Activated CD4-positive, CD25-positive, alpha-beta regulatory T cell treated with anti-CD3 and anti-CD28 coated beads, Interleukin-2, amount 50 U/mL, for 72 hours (primary cell): ENCODE results near the gene XRCC3.

ENCODE experiments used
- DNase-seq: peaks from one replicate; pipeline ENCODE4 v3.0.0; 2021

XRCC3 gene

GRCh38 chr14:103715052-103716000 is at the start of gene XRCC3, which contains the start of gene ZFYVE21:
Gene XRCC3, minus strand, starts transcription at chr14:103715451. Its CDS starts 4,364 bp downstream, at chr14:103711087.
Gene ZFYVE21, plus strand, starts transcription at chr14:103715810. Its CDS starts 32 bp downstream, at chr14:103715842.
- DNase-seq, result peak; percentile 100

- no peak for DNase-seq
Observed at GRCh38 chr14:103763730-103764488, 48.7 kb upstream of the XRCC3 start.

- DNase-seq, result no peak
Observed at GRCh38 chr14:103762541-103762940, 47.3 kb upstream of the XRCC3 start.

- no peak for DNase-seq
Observed at GRCh38 chr14:103762036-103762435, 46.8 kb upstream of the XRCC3 start.

- DNase-seq, result no peak
Observed at GRCh38 chr14:103758059-103758776, 43.0 kb upstream of the XRCC3 start.

GRCh38 chr14:103755060-103755459 is 39.8 kb upstream of the XRCC3 start:
- no peak for DNase-seq

- DNase-seq, result no peak
Observed at GRCh38 chr14:103753774-103754173, 38.5 kb upstream of the XRCC3 start.

- no peak for DNase-seq
Observed at GRCh38 chr14:103749860-103750259, 34.6 kb upstream of the XRCC3 start.

GRCh38 chr14:103749452-103749851 is 34.2 kb upstream of the XRCC3 start:
- DNase-seq, result no peak

GRCh38 chr14:103748534-103748857 is 33.2 kb upstream of the XRCC3 start:
- DNase-seq, result no peak

GRCh38 chr14:103746701-103747100 is 31.4 kb upstream of the XRCC3 start:
- no peak for DNase-seq

- no peak for DNase-seq
Observed at GRCh38 chr14:103745424-103745823, 30.2 kb upstream of the XRCC3 start.

GRCh38 chr14:103744621-103745395 is 29.6 kb upstream of the XRCC3 start:
- DNase-seq, result no peak

- DNase-seq, result no peak
Observed at GRCh38 chr14:103743691-103744090, 28.4 kb upstream of the XRCC3 start.

GRCh38 chr14:103742499-103743255 is 27.4 kb upstream of the XRCC3 start:
- no peak for DNase-seq

- no peak for DNase-seq
Observed at GRCh38 chr14:103741876-103742275, 26.6 kb upstream of the XRCC3 start.

GRCh38 chr14:103740991-103741689 is 25.9 kb upstream of the XRCC3 start:
- DNase-seq, result no peak

- DNase-seq, result no peak
Observed at GRCh38 chr14:103739793-103740501, 24.7 kb upstream of the XRCC3 start.

- no peak for DNase-seq
Observed at GRCh38 chr14:103739466-103739792, 24.2 kb upstream of the XRCC3 start.

- no peak for DNase-seq
Observed at GRCh38 chr14:103738701-103739451, 23.6 kb upstream of the XRCC3 start.
